ENCODE data around the gene SLC36A4.
"Not testable (repeated sequence)": the region's sequence is repeated elsewhere in the genome, so short reads cannot be mapped to it uniquely, and the experiment has no call there.

Gene SLC36A4

DNA sequence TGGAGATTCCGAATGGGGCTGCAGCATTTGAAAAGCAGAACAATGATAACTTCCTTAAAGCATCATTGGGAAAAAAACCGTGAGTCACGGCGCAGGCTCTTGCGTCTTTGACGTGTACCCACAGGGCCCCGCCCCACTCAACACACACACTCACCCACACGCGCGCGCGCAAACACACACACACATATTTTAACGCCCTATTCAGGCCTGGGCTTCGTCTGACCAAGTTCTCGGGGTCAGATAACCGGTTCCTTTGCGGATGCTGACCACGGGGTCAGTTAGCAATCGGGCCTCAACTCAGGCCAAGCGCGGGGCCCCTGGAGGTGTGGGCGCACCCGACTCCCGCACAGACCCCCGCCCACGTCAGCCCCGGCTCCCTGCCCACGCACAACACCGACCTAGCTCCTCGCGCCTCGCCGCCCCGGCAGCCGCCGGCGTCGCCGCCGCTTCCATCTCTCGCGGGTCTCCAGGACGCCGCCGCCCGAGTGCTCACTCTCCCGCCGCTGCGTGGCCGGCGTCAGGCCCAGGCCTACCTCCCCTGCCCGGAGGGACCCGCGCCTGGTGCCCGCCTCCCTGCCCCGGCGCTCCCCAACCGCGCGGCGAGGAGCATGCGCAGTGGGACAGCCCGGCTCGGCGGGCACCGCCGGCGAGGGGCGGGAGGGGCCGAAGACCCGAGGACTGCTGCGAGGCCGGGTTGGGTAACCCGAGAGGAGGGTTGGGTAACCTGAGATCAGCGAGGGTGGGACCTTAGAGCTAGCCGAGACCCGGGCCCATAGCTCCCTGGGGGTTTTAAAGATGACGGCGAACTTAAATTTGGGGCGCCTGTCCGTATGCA, at the start of gene SLC36A4:
Gene SLC36A4 (minus strand): TSS at position 612 of the 835 bp plus-strand sequence. CDS start 159 bp downstream, at position 453.
- peak; percentile 98 for DNase-seq (ENCODE audit: low read depth)
- TF ChIP-seq, protein P1, sequence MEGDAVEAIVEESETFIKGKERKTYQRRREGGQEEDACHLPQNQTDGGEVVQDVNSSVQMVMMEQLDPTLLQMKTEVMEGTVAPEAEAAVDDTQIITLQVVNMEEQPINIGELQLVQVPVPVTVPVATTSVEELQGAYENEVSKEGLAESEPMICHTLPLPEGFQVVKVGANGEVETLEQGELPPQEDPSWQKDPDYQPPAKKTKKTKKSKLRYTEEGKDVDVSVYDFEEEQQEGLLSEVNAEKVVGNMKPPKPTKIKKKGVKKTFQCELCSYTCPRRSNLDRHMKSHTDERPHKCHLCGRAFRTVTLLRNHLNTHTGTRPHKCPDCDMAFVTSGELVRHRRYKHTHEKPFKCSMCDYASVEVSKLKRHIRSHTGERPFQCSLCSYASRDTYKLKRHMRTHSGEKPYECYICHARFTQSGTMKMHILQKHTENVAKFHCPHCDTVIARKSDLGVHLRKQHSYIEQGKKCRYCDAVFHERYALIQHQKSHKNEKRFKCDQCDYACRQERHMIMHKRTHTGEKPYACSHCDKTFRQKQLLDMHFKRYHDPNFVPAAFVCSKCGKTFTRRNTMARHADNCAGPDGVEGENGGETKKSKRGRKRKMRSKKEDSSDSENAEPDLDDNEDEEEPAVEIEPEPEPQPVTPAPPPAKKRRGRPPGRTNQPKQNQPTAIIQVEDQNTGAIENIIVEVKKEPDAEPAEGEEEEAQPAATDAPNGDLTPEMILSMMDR (conservative IDR thresholded peaks at IDR 0.05; ENCODE audit: low read depth, low read length): no peak
- peak within 1 kb of the TSS; percentile 76 for H3K4me3 ChIP-seq (ENCODE audit: low read depth, low read length)

DNA sequence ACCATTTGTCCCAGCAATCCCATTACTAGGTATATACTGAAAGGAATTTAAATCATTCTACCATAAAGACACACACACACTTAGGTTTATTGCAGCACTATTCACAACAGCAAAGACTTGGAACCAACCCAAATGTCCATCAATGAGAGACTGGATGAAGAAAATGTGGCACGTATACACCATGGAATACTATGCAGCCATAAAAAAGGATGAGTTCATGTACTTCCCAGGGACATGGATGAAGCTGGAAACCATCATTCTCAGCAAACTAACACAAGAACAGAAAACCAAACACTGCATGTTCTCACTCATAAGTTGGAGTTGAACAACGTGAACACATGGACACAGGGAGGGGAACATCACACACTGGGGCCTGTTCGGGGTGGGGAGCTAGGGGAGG, 49.0 kb upstream of the SLC36A4 start:
- H3K4me3 ChIP-seq (ENCODE audit: low read depth, low read length): not testable (repeated sequence)

DNA sequence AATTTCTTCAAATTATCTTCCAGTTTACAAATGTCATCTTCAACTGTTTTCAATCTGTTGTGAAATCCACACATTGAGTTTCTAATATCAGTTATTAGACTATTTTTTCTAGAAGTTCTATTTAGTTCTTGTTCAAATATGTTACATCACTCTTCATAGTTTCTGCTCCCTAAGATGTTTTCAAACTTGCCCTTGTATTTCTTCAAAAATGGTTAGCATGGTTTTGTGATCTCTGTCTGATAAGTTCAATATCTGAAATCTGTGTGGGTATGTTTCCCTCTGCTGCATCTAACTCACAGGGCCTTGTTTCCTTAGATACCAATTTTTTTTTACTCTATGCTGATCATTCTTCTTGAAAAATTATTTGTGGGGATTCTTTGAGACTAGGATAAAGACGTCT, 46.2 kb upstream of the SLC36A4 start:
- H3K4me3 ChIP-seq (ENCODE audit: low read depth, low read length): no peak overlapping the region
- TF ChIP-seq, protein P1 (conservative IDR thresholded peaks at IDR 0.05; ENCODE audit: low read depth, low read length): no peak
- no peak for DNase-seq (ENCODE audit: low read depth)

More for the DNA sequence above, 49.0 kb upstream of the SLC36A4 start:
- not testable (repeated sequence) for DNase-seq (ENCODE audit: low read depth)

DNA sequence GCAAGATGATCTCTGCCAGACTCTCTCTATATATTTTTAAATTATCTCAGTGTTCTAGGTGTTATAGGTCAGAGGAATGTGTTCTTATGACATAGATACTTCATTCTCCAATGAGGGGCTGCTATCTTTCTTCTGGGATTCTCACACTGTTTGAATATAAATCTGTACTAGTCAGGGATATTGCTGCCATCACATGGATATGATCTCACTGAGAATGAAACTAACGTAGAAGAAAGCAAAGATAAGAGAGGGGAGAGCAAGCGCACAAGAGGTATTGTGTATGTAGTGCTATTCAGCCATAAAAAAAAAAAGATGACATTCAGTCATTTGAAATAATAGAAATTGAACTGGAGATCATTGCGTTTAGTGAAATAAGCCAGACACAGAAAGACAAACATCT, 42.2 kb upstream of the SLC36A4 start:
- TF ChIP-seq, protein P1 (conservative IDR thresholded peaks at IDR 0.05; ENCODE audit: low read depth, low read length): no peak
- DNase-seq (ENCODE audit: low read depth): no peak
- no peak overlapping the region for H3K4me3 ChIP-seq (ENCODE audit: low read depth, low read length)

DNA sequence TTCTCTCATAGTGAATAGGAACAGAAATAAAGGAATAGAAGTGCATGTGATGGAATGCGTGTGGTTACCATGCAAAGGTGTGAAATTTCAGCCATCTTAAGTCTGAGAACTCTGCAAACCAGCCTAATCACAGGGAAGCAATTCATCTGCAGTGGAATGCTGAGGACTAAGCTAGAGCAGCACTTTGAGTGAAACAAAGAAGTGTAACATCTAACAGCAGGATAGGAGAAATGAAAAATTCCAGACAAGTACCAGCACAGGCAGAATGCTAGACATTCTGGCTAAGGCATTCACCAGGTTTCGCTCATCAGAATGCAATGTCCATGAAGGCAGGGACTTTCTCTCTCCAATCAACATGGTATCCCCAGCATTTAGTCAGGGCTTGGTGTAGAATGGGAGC, 41.2 kb upstream of the SLC36A4 start:
- H3K4me3 ChIP-seq (ENCODE audit: low read depth, low read length): no peak overlapping the region
- TF ChIP-seq, protein P1 (conservative IDR thresholded peaks at IDR 0.05; ENCODE audit: low read depth, low read length): no peak
- no peak for DNase-seq (ENCODE audit: low read depth)

DNA sequence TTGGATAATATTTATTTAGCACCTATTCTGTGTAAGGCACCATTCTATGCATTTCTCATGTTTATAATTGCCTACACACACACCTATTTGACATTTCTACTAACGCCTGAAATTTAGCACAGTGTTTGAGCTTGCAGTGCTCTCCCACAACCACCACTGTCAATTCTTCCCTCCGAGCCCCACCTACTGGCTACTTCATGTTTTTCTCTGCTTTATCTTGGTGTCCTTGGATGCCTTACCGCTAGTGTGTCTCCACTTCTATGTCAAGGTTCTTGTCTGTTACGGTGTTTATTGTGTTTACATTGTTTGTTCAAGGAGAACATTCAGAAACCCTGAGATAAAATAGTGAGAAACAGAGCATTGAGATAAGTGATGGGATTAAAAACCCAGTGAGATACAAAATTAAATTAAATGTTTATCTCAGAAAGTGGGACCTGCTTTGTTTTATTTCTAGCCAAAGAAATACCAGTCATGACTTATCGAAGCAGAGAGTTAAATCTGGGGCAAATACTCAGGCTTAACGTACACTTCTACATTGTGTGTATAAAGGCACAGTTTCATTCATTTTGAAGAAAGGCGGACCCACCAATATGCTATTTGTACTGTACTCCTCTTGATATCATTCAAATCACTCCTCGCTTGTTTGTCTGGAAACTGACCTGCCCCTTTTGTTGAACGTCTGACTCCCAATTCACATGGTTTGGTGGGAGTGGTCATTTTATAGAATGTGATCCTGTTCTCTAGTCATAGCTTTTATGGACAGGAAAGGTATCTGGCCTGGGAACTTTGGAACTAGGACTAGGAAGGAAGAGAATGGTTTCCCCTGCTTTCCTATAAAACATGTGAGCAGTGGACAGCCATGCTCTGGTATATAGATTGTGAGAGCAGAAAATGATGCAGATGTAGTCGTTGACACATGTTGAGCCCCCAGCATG, 39.2 kb upstream of the SLC36A4 start:
- no peak overlapping the region for H3K4me3 ChIP-seq (ENCODE audit: low read depth, low read length)
- TF ChIP-seq, protein P1 (conservative IDR thresholded peaks at IDR 0.05; ENCODE audit: low read depth, low read length): peak; percentile 81
- peak; percentile 73 for DNase-seq (ENCODE audit: low read depth)

DNA sequence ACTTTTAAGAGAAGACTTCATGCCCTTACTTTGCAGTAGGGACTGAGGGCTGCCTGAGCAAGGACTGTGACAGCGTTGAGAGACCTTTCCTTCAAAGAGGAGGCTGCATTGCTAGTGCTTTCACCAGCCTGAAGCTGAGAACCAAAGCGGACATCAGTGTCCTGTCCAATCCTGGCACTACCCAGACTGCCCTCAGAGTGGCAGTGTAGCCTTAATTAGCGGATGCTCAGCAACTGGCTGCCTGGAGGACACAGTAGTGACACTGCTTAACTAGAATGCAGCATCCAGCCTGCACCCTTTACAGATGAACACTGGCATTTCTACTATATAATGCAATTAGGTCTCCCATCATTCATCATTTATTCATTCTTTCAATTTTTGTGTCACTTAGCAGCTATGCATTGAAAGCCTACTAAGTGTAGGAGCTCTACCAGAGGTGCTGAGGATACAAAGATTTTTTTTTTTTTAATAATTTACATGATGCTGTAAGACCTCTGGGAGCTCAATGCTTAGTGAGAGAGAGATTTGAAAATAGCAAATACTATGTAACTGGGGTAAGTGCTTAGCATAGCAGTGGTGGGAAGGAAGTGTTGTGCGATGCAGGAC, 36.9 kb upstream of the SLC36A4 start:
- H3K4me3 ChIP-seq (ENCODE audit: low read depth, low read length): no peak overlapping the region
- peak; percentile 90 for DNase-seq (ENCODE audit: low read depth)

More for the DNA sequence above, 36.9 kb upstream of the SLC36A4 start:
- TF ChIP-seq, protein P1 (conservative IDR thresholded peaks at IDR 0.05; ENCODE audit: low read depth, low read length): peak; percentile 99

Measured in choroid plexus epithelial cell (primary cell).